Heart left ventricle (tissue), 16 donors: ENCODE measurements around the gene TMEM273. TPM values are rescaled to one million over a fixed set of nuclear protein-coding genes. Genes with fewer than 3 reads are reported as not detected.

Experiments
- ATAC-seq, 4 donors: fragments of 200-7000 bp; cut with Tn5 transposase; one replicate each; pipeline ENCODE4 v1.9.1; 2020 to 2022; ENCODE audit warnings: moderate library complexity in 4 of 4, mild to moderate bottlenecking in 3 of 4, moderate number of reproducible peaks in 1 of 4
- DNase-seq, 5 donors: peaks; one replicate each; pipeline ENCODE4 v3.0.0-alpha.2; 2020
- H3K27ac ChIP-seq, 12 donors: fragments of 200-600 bp; sonication (generic) in 4 of 12; one replicate each; pipeline versions ENCODE4 v1.5.0 to v1.8.0; 2016 to 2022; ENCODE audit warnings: mild to moderate bottlenecking in 2 of 12
- H3K27me3 ChIP-seq, 9 donors: fragments of 200-600 bp; sonication (generic) in 2 of 9; one replicate each; pipeline versions ENCODE4 v1.5.1 to v1.8.0; 2016 to 2022; ENCODE audit warnings: mild to moderate bottlenecking in 3 of 9
- H3K36me3 ChIP-seq, 9 donors: fragments of 200-600 bp; sonication (generic) in 2 of 9; one replicate each; pipeline versions ENCODE4 v1.5.0 to v1.8.0; 2018 to 2022; ENCODE audit warnings: mild to moderate bottlenecking in 2 of 9
- H3K4me1 ChIP-seq, 12 donors: fragments of 200-600 bp; sonication (generic) in 4 of 12; one replicate each; pipeline versions ENCODE4 v1.5.0 to v1.8.0; 2016 to 2022; ENCODE audit warnings: mild to moderate bottlenecking in 3 of 12
- H3K4me3 ChIP-seq, 12 donors: fragments of 200-600 bp; sonication (generic) in 4 of 12; one replicate each; pipeline versions ENCODE4 v1.5.0 to v1.8.0; 2017 to 2022; ENCODE audit warnings: mild to moderate bottlenecking in 9 of 12, moderate library complexity in 4 of 12
- H3K9me3 ChIP-seq, 12 donors: fragments of 200-600 bp; sonication (generic) in 4 of 12; one replicate each; pipeline versions ENCODE4 v1.5.0 to v1.8.0; 2016 to 2022; ENCODE audit warnings: mild to moderate bottlenecking in 1 of 12
- CTCF ChIP-seq, 12 donors: fragments of 200-600 bp; sonication (generic) in 4 of 12; IDR thresholded peaks; one replicate each; pipeline versions ENCODE4 v1.5.0 to v1.8.0; 2018 to 2022; ENCODE audit warnings: antibody characterized with exemption in 12 of 12, mild to moderate bottlenecking in 5 of 12
- POLR2A ChIP-seq, 2 donors: fragments of 450-650 bp; IDR thresholded peaks; one replicate each; pipeline ENCODE4 v1.6.1; 2017; ENCODE audit warnings: antibody characterized with exemption in 2 of 2, mild to moderate bottlenecking in 2 of 2, moderate library complexity in 2 of 2
- whole genome bisulfite sequencing, 4 donors: extraction: QIAGEN DNeasy Blood & Tissue Kit in 2 of 4; methylation state at CpG; one replicate each; pipeline versions ENCODE4 v1.1.5 to v1.1.7; 2013 to 2018; 5-methylcytosine and 5-hydroxymethylcytosine counted together
- intact Hi-C, 10 donors: fragments of 100-400 bp; cut with DNase I; formaldehyde crosslinking; loops; one replicate each; pipeline versions ENCODE4 v1.11.1 to v1.14.2; 2022
- polyA plus RNA-seq, 2 donors: library from polyadenylated mRNA; stranded (reverse); fragments of 200-250 nt; gene quantifications; one replicate each; pipeline ENCODE4 v1.2.3, GENCODE V29; 2013
- total RNA-seq, 9 donors: library from RNA; depleted of rRNA in 2 of 9; stranded (reverse); fragments of >200 nt in 2 of 9; fragmentation: NEBNext Ultra II Directional in 3 of 9; extraction: Animal tissue kit (Norgen Biotek cat#: 25700) in 3 of 9; gene quantifications; one replicate each; pipeline versions ENCODE4 v1.1.0 to v1.2.4, GENCODE V29; 2016 to 2023
- donor health status: ischemic (EF 13 %, LVEDD 7.1; RV severe dilation, severe dysfunction).
- donor health status: healthy with polysubstance abuse.
- donor health status: DM: no; HTN: yes; CAD: no.
- donor health status: DM: no; HTN: no; CAD: no.
- donor health status: ischemic (EF 25% LVEDD 6.9; RV normal size, moderate dysfunction).
- donor health status: ischemic (EF 25% LVEDD 5.7; RV mildly dilated, moderate dysfunction).
- donor health status: healthy.
- donor health status: DM: yes; HTN: yes; CAD: no.
- donor health status: ischemic (EF 35%, LVEDD 5.7; RV mildly dilated, moderate dysfunction).
- donor health status: nonischemic (EF 11% LVEDD 7.7; RV severe dilation, severe dysfunction).
- donor health status: DM: yes; HTN: yes; CAD: no.
- donor health status: PGD.
- donor health status: ischemic (EF 29% LVEDD 5.4; RV normal size, mild dysfunction).
- donor health status: nonischemic (EF 23%, LVEDD 6.1; RV moderate dilation, normal function).

The TMEM273 gene
- total and polyA plus RNA-seq, 11 donors: 7.9 to 38.7 (median 16.9) TPM

GRCh38 chr10:49110684-49111319 is 77.4 kb downstream of the TMEM273 start:
- peaks cover 7 to 96% (median 64%) of the 10 kb centered on the region in 12 donors for H3K4me1 ChIP-seq

GRCh38 chr10:49109669-49110340 is 78.4 kb downstream of the TMEM273 start:
- Histone ChIP-seq H3K27me3 (no peaks in the 10 kb centered on the region), H3K4me3 (peak overlapping the region in 4 of 12 donors; percentile 7 to 33 (median 22)), H3K36me3 (peaks cover 0 to 9% (median 0%) of the 10 kb centered on the region in 9 donors), H3K9me3 (no peaks in the 10 kb centered on the region), H3K27ac (peak overlapping the region in 9 of 12 donors; percentile 6 to 72 (median 53)), H3K4me1 (peaks cover 7 to 100% (median 68%) of the 10 kb centered on the region in 12 donors)
- TF ChIP-seq POLR2A (IDR thresholded peaks at IDR 0.05) (no peak), CTCF (IDR thresholded peaks at IDR 0.05) (no peak)
- intact Hi-C loops: loop anchor here in 6 of 10 donors (5.0 to 10.0 kb wide), 8 partner anchors 52 to 453 kb away; no protein-coding TSS in a partner anchor
- 28 to 40% (median 36%) methylated on average over 8 to 9 of the region's 9 CpGs for WGBS, 4 donors
- ATAC-seq (peak; percentile 76 to 88 (median 81)), DNase-seq (peak; percentile 81 to 91 (median 86))

More at GRCh38 chr10:49110684-49111319, 77.4 kb downstream of the TMEM273 start:
- Histone ChIP-seq H3K27ac (peak overlapping the region in 9 of 12 donors; percentile 6 to 72 (median 52)), H3K4me3 (peak overlapping the region in 1 of 12 donors; percentile 33), H3K9me3 (no peaks in the 10 kb centered on the region), H3K27me3 (peaks cover 0 to 3% (median 0%) of the 10 kb centered on the region in 9 donors), H3K36me3 (peaks cover 0 to 9% (median 0%) of the 10 kb centered on the region in 9 donors)
- DNase-seq (no peak), ATAC-seq (no peak)
- intact Hi-C loops: loop anchor here in 6 of 10 donors (5.0 to 10.0 kb wide), 8 partner anchors 51 to 454 kb away; no protein-coding TSS in a partner anchor
- TF ChIP-seq POLR2A (IDR thresholded peaks at IDR 0.05) (no peak), CTCF (IDR thresholded peaks at IDR 0.05) (no peak)
- WGBS, 4 donors: 86 to 98% (median 91%) methylated on average over 4 of the region's 4 CpGs

- no peaks in the 10 kb centered on the region for H3K9me3 ChIP-seq
- ATAC-seq (no peak), DNase-seq (no peak)
- no peaks in the 10 kb centered on the region for H3K27me3 ChIP-seq
- WGBS, 4 donors: 89 to 97% (median 95%) methylated on average over 7 of the region's 7 CpGs
- no peak for TF ChIP-seq CTCF (IDR thresholded peaks at IDR 0.05)
- no peak for TF ChIP-seq POLR2A (IDR thresholded peaks at IDR 0.05)
- peaks cover 7 to 99% (median 73%) of the 10 kb centered on the region in 12 donors for H3K4me1 ChIP-seq
- H3K36me3 ChIP-seq: peaks cover 0 to 9% (median 0%) of the 10 kb centered on the region in 9 donors
- no peak overlapping the region for H3K4me3 ChIP-seq
- peak overlapping the region in 3 of 12 donors; percentile 13 to 53 (median 25) for H3K27ac ChIP-seq
- intact Hi-C loops: loop anchor here in 1 of 10 donors (5.0 kb wide), 1 partner anchor 126 kb away; no protein-coding TSS in a partner anchor
These were observed 79.5 kb downstream of the TMEM273 start for GRCh38 chr10:49108656-49109055.

- DNase-seq: no peak
- peaks cover 7 to 91% (median 71%) of the 10 kb centered on the region in 12 donors for H3K4me1 ChIP-seq
- no peak overlapping the region for H3K4me3 ChIP-seq
- intact Hi-C loops: loop anchor here in 1 of 10 donors (5.0 kb wide), 1 partner anchor 126 kb away; no protein-coding TSS in a partner anchor
- no peaks in the 10 kb centered on the region for H3K27me3 ChIP-seq
- peaks cover 0 to 12% (median 0%) of the 10 kb centered on the region in 9 donors for H3K36me3 ChIP-seq
- no peak for TF ChIP-seq POLR2A (IDR thresholded peaks at IDR 0.05)
- H3K27ac ChIP-seq: peak overlapping the region in 1 of 12 donors; percentile 8
- 90 to 100% (median 96%) methylated on average over 1 to 8 of the region's 8 CpGs for WGBS, 4 donors
- no peaks in the 10 kb centered on the region for H3K9me3 ChIP-seq
- no peak for ATAC-seq
These were observed 80.3 kb downstream of the TMEM273 start for GRCh38 chr10:49107887-49108267.
